NCI-H2107 (cell line): ENCODE measurements around the gene FOXN1.
A peak's percentile ranks its signal among the peaks of the same experiment; 100 is the strongest.

Experiments used
- DNase-seq: peaks from one replicate; lab custom pipeline; 2025; lab: John Stamatoyannopoulos, UW

Gene FOXN1

DNA sequence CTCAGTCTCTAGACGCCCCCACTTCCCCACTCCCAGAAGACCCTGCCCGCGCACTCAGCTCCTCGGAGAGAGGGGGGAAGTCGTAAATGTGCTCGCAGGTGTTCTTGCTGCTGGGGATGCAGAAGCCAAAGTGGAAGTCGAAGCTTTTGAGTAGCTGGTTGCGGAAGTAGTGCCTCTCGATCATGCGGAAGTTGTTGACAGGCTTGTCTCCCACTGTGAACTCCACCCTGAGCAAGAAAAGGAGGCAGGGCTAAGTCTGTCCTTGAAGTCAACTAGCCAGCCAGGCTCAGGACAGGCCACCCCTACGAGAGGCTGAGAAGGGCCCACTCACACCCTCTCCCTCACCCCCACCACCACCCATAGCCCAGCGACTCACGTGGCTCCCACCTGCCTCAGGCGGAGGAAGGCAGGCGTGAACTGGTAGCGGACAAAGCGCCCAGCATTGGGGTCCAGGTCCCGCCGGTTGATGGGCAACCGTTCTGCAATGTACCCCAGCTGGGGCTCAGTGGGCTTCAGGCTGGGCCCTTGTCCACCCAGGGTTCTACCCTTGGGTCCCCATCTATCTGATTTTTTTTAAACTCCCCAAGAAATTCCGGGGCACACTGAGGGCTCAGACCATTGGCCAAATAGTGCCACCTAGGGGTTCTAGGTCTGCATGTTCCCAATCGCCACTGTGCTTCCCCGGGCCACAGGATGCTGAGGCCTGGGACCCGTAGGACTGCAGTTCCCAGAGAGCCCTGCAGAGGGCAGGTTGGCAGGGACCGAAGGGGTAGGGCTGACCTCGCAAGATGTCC lies 41.7 kb downstream of the FOXN1 start:
- peak; percentile 34 for DNase-seq

GRCh38 chr17:28548417-28549130 lies 42.4 kb downstream of the FOXN1 start:
- DNase-seq: no peak

- DNase-seq: no peak
Observed at GRCh38 chr17:28549236-28550132, 43.3 kb downstream of the FOXN1 start.

DNA sequence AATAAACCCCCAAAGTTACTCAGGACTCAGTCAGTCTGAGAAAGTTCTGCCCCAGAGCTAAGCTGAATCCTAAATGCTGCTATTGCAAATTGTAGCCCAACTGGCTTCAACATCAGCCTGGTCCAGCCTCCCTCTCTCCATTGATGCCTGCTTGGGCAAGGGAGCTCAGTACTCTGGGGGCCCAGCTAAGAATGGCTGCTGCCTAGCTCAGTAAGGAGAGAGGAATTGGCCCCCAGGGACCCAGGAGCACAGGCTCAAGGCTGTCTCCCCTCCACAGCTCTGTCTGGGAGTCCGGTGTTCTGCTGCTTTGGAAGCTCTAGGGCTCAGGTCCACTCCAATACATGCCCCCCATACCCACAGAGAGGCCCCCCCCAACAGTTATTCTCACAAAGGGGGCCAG lies 44.7 kb downstream of the FOXN1 start:
- DNase-seq: no peak

DNA sequence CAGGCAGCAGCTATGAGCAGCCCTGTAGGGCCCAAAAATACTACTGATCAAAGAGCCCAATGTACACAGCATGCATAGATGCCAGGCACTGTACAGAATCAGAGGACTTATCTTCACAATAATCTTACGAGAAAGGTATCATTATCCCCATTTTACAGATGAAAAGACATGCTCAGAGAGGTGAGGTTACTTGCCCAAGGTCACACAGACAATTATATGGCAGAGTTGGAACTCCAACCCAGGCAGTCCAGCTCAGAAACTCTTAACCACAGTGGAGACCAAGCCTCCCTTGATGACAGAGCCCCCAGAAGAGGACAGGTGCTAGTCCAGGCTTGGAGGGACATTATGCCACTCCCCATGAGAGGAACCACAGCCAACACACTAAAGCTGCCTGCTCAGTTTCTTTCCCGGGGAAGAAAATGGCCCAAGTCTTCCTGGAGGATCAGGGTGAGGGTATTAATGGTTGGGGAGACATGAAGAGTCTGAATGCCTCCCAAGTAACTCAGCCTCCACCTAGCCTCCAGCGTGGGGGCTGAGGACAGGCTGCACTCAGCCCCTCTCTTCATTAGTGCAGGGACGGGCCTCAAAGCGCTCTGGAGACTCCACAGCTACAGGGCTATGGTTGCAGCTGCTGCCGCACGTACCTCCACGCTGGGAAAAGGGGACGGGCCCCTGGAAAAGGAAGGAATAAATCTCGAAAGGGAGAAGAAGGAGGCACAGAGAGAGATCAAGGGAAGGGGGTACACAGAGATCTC lies 45.5 kb downstream of the FOXN1 start:
- no peak for DNase-seq

DNA sequence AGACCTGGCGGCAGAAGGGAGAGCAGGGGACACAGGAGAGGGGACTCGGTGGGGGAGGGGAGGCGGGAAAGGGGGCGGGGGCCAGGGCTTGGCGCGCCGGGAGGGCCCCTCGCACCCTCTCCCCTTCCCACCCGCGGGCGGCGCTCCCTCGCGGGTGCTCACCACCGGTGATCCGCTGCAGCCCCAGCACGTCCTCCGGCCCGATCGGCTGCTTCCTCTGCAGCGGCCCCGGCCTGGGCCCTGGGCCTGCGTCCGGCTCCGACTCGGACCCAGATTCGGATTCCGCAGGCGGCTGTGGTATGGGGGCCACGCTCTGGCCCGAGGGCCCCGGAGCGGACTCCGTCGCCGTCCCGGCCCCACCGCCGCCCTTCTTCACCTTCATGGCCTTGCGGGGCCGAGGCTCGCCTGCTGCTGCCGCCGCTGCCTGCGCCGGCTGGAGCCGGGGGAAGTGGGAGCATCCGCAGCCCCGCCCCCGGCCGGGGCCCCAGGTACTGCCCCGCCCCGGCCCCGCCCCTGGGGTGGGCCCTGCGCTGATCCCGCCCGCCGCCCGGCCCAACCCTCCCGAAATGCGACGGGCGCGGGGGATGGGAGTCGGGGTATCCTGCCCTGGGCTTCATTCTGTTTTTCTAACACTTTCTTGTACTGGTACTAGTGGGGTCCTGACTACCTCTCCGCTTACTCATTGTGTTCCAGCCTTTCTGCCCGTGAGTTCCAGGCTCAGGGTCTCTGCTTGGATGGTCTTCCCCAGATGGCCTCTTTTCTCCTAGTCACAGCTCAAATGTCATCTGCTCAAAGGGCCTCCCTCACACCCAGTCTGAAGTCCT lies 46.2 kb downstream of the FOXN1 start, which contains the start of gene UNC119:
TSS of gene UNC119 (minus strand) at position 449 of the 824 bp plus-strand sequence. CDS start at position 382, 67 bp downstream.
- peak; percentile 41 for DNase-seq

DNA sequence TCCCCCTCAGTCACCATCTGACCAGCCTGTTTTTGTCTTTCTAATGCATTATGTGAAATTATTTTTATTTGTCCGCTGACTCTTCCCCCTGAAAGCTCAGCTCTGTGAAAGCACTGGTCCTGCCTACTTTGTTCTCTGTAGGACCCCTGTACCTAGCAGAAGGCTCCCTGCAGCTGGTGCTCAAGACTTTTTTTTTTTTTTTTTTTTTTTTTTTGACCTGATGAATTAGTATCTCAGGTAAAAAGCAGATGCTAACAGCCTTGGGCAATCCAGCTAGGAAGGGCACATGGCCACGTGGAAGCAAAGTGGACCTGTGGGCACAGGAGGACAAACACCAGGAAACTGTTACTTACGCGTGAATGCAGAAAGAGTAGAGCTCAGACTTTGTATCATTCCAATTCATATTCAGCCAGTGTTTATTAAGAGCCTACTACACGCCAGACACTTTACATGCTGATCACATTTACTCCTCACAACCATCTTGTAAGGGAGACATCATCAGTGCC lies 46.9 kb downstream of the FOXN1 start:
- DNase-seq: no peak

GRCh38 chr17:28554565-28554964 lies 48.4 kb downstream of the FOXN1 start:
- no peak for DNase-seq

- DNase-seq: no peak
Observed at GRCh38 chr17:28555022-28555421, 48.9 kb downstream of the FOXN1 start.

DNA sequence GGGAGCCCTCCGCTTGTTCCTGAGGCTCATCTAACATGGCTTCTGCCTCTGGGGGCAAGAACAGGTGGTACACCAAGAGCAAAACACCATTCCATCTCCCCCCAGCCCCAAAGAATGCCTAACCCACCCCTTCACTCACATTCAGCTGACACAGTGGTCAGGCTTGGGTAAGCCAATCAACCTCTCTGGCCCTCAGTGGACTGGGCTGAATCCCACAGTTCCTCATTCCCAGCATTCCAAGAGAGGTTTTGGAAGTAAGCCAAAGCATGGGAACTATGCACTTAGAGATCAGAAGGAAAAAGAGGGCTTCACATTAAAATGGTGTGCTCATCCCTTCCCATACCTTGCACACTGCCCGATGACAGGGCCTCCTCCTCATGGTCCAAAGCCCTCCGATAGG lies 57.3 kb downstream of the FOXN1 start:
- no peak for DNase-seq

GRCh38 chr17:28567604-28568003 lies 61.5 kb downstream of the FOXN1 start:
- DNase-seq: no peak

- DNase-seq: no peak
Observed at GRCh38 chr17:28569446-28569845, 63.3 kb downstream of the FOXN1 start.

- no peak for DNase-seq
Observed at GRCh38 chr17:28570716-28571360, 64.7 kb downstream of the FOXN1 start.

DNA sequence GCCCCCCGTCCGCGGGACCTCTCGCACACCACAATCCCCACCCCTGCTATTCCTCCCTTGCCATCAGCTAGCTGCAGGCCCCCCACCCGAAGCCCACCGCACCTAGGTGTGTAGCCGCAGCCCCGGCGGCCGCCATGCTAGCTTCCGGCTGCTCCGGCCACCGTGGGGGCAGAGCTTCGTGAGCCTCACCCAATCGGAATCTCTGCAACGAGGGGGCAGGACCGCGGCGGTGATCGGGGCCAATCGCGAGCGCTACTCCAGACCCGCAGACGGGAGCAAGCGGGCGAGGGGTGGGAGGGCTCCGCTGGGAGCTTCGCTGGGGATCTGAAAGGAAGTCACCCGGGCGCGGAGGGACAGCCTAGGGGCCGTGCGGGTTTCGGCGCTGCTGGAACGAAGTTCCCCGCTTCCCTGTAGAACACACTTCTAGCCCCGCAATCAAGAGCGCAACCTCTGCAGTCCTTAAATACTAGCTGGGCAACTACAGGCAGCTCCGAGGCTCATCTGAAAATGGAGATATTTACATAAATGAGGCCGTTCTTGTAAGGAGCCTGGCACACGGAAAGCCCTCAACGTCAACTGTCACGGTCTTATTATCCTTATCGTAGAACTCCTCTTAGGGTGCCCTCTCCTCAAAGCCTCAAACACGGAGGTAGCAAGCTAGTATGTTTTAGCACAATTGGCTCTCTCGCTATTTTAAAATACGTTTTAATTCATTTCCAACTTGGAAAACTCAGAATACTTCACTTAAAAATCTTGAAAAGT lies 65.4 kb downstream of the FOXN1 start, which contains the start of gene PIGS:
TSS of gene PIGS (minus strand) at position 164 of the 762 bp plus-strand sequence. CDS start at position 136, 28 bp downstream.
- peak; percentile 92 for DNase-seq

DNA sequence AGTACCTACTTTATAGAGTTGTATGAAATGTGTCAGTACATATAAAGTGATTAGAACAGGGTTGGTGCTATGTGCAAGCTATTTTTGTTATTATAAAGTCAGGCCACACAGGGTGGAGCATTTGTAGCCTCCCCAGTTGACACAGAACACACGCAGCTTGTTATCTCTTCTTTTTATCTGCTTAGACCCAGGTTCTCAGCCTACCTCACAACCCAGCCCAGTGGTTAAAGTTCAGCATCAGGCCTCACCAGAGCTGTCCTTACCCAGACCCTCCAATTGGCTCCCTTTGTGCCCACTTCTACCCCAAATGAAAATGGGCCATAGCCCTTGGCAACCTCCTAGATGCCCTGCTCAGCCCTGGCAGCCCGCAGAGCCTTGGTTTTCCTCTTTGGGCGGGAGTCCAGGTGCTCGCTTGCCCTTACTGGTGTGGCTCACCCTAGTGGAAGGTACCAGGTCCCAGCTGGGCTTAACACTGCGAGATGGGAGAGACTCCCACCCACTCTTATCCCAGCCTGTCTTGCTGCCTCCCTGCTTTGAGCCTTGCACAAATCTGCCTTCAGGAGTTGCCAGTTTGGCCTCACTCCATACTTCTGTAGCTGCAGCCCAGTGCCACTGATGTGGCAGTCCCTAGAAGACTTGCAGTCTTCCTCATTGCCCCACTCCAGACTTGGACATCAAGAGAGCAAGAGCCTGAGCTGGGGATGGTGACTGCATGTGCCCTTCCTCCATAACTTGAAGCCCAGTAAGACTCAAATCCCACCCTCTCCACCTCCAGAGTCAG lies 66.3 kb downstream of the FOXN1 start:
- no peak for DNase-seq

- no peak for DNase-seq
Observed at GRCh38 chr17:28573040-28573380, 66.9 kb downstream of the FOXN1 start.

DNA sequence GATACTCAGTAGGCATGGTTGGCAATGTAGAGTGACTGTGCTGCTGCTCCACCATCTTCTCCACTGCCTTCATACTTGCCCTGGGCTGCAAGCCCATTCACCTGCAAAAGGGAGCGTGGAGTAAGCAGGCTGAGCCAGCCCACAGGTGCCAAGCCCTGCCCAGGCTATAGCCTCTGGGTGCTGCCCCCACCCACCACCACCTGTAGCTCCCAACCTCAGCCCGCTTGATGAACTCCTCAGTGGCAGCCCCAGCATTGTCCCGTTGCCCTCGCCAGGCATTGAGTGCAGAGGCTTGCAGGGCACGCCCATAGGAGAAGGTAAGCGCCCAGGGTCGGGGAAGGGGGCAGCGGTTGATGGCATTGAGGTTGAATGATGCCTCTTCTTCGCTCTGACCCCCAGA lies 67.4 kb downstream of the FOXN1 start:
- DNase-seq: no peak

GRCh38 chr17:28573966-28574480 lies 67.9 kb downstream of the FOXN1 start:
- DNase-seq: no peak
